ENCODE results near the gene CBY3. TPM values are rescaled to one million over a fixed set of nuclear protein-coding genes. Genes with fewer than 3 reads are reported as not detected.

Gene CBY3
- total RNA-seq, 1 donor from 2014 or later = not detected

Other genes with a start within 250 kb of the CBY3 start
- gene RUFY1, start 130.5 kb downstream of the CBY3 start, total RNA-seq = 40.9 TPM
- 429 TPM for gene HNRNPH1, start 57.4 kb downstream of the CBY3 start, total RNA-seq
- 649 TPM for gene CANX, start 17.9 kb upstream of the CBY3 start, total RNA-seq
- 20.4 TPM for gene MAML1, start 51.8 kb upstream of the CBY3 start, total RNA-seq
- gene LTC4S, start 113.0 kb upstream of the CBY3 start, total RNA-seq = 9.6 TPM
- 87.6 TPM for gene MGAT4B, start 125.8 kb upstream of the CBY3 start, total RNA-seq
- 600 TPM for gene SQSTM1, start 139.9 kb upstream of the CBY3 start, total RNA-seq
- gene MRNIP, start 177.8 kb upstream of the CBY3 start, total RNA-seq = 17.3 TPM
- gene TBC1D9B, start 226.9 kb upstream of the CBY3 start, total RNA-seq = 128 TPM

All from mesenteric fat pad (tissue), 1 donor.